Natural killer cell treated with Interleukin-12 subunit alpha and Interleukin-12 subunit beta and Interleukin-15 and Interleukin-18, amount 100 ng/mL, for 72 hours (primary cell): Measurements from ENCODE around the gene UBE2F. TPM values are rescaled to one million over a fixed set of nuclear protein-coding genes. Genes with fewer than 3 reads are reported as not detected.
"Not testable (repeated sequence)": the region's sequence is repeated elsewhere in the genome, so short reads cannot be mapped to it uniquely, and the experiment has no call there.

Source experiments
- ATAC-seq, 2 donors: fragments of 150-1000 bp; cut with Tn5 transposase in 1 of 2; sonication (Bioruptor Pico), chemical (Tn5 transposase) in 1 of 2; 2 replicates each; pipeline ENCODE4 v1.10.0; 2021
- DNase-seq: peaks from one replicate; pipeline ENCODE4 v3.0.0; 2022; ENCODE audit warnings: low spot score
- H3K27ac Mint-ChIP-seq, 2 donors: 1 replicate in 1 of 2; 2 replicates in 1 of 2; pipeline ENCODE4 v1.8.0; 2022; ENCODE audit warnings: mixed read lengths in 2 of 2, mild to moderate bottlenecking in 1 of 2, moderate library complexity in 1 of 2
- H3K27me3 Mint-ChIP-seq, 2 donors: 1 replicate in 1 of 2; 2 replicates in 1 of 2; pipeline ENCODE4 v1.8.0; 2022; ENCODE audit warnings: mixed read lengths in 2 of 2
- H3K36me3 Mint-ChIP-seq: one replicate; pipeline ENCODE4 v1.8.0; 2022; ENCODE audit warnings: mixed read lengths
- H3K4me1 Mint-ChIP-seq, 2 donors: 1 replicate in 1 of 2; 2 replicates in 1 of 2; pipeline ENCODE4 v1.8.0; 2022; ENCODE audit warnings: low read depth in 2 of 2, mixed read lengths in 2 of 2, mild to moderate bottlenecking in 1 of 2
- H3K4me3 Mint-ChIP-seq: one replicate; pipeline ENCODE4 v1.8.0; 2022; ENCODE audit warnings: mixed read lengths
- H3K9me3 Mint-ChIP-seq: 2 replicates; pipeline ENCODE4 v1.8.0; 2022; ENCODE audit warnings: mixed read lengths
- total RNA-seq, 2 donors: library from RNA; stranded (reverse); gene quantifications; one replicate each; pipeline ENCODE4 v1.2.3, GENCODE V29; 2022

Gene UBE2F
- total RNA-seq, 2 donors from 2014 or later: 51.3 to 78.0 TPM

- Mint-ChIP-seq H3K9me3 (peaks cover 7% of the 10 kb centered on the region), H3K4me3 (peak within 1 kb of the TSS; percentile 94), H3K27ac (peak within 1 kb of the TSS; percentile 79 to 92), H3K4me1 (peaks cover 32 to 39% of the 10 kb centered on the region in 2 donors), H3K27me3 (peaks cover 9 to 13% of the 10 kb centered on the region in 2 donors), H3K36me3 (peaks cover 18% of the 10 kb centered on the region)
- peak; percentile 97 for DNase-seq
- ATAC-seq: peak; percentile 98
Measured at GRCh38 chr2:238060542-238061314, 93.9 kb downstream of the UBE2F start, which contains the start of gene SCLY. Gene SCLY, plus strand, starts transcription at chr2:238061001. Its CDS starts 54 bp downstream, at chr2:238061055.

- H3K27ac Mint-ChIP-seq: peak overlapping the region; percentile 79 to 92
- DNase-seq: no peak
- H3K27me3 Mint-ChIP-seq: peaks cover under 1 to 9% of the 10 kb centered on the region in 2 donors
- peaks cover 9% of the 10 kb centered on the region for H3K9me3 Mint-ChIP-seq
- ATAC-seq: peak in 1 of 2 donors; percentile 0
- H3K36me3 Mint-ChIP-seq: peaks cover 23% of the 10 kb centered on the region
- peak overlapping the region; percentile 94 for H3K4me3 Mint-ChIP-seq
- H3K4me1 Mint-ChIP-seq: peaks cover 37 to 40% of the 10 kb centered on the region in 2 donors
Measured at GRCh38 chr2:238061315-238062202, 94.7 kb downstream of the UBE2F start.

GRCh38 chr2:238063414-238064189 lies 96.8 kb downstream of the UBE2F start:
- Mint-ChIP-seq H3K4me1 (peaks cover 37 to 47% of the 10 kb centered on the region in 2 donors), H3K36me3 (peaks cover 34% of the 10 kb centered on the region), H3K27me3 (peaks cover 0 to 2% of the 10 kb centered on the region in 2 donors), H3K9me3 (peaks cover 9% of the 10 kb centered on the region), H3K4me3 (peak overlapping the region; percentile 94), H3K27ac (peak overlapping the region; percentile 23 to 38)
- no peak for DNase-seq
- no peak for ATAC-seq

GRCh38 chr2:238064376-238064775 lies 97.6 kb downstream of the UBE2F start:
- Mint-ChIP-seq H3K36me3 (peaks cover 37% of the 10 kb centered on the region), H3K4me1 (peaks cover 36 to 47% of the 10 kb centered on the region in 2 donors), H3K27ac (no peak overlapping the region), H3K9me3 (peaks cover 7% of the 10 kb centered on the region), H3K27me3 (no peaks in the 10 kb centered on the region), H3K4me3 (no peak overlapping the region)
- no peak for DNase-seq
- no peak for ATAC-seq

GRCh38 chr2:238065071-238065846 lies 98.4 kb downstream of the UBE2F start:
- Mint-ChIP-seq H3K27me3 (no peaks in the 10 kb centered on the region), H3K9me3 (peaks cover 3% of the 10 kb centered on the region), H3K36me3 (peaks cover 37% of the 10 kb centered on the region), H3K4me3 (no peak overlapping the region), H3K27ac (no peak overlapping the region), H3K4me1 (peaks cover 36 to 43% of the 10 kb centered on the region in 2 donors)
- no peak for ATAC-seq
- no peak for DNase-seq

GRCh38 chr2:238066218-238066617 lies 99.4 kb downstream of the UBE2F start:
- peaks cover 36% of the 10 kb centered on the region for H3K36me3 Mint-ChIP-seq
- peaks cover 3% of the 10 kb centered on the region for H3K9me3 Mint-ChIP-seq
- no peak for ATAC-seq
- H3K4me1 Mint-ChIP-seq: peaks cover 35 to 40% of the 10 kb centered on the region in 2 donors
- H3K27me3 Mint-ChIP-seq: no peaks in the 10 kb centered on the region
- no peak for DNase-seq
- H3K4me3 Mint-ChIP-seq: no peak overlapping the region
- peak overlapping the region in 1 of 2 donors; percentile 64 for H3K27ac Mint-ChIP-seq

- Mint-ChIP-seq H3K27ac (peak overlapping the region in 1 of 2 donors; percentile 64), H3K4me1 (peaks cover 32 to 35% of the 10 kb centered on the region in 2 donors), H3K36me3 (peaks cover 31% of the 10 kb centered on the region)
- DNase-seq, H3K27me3 Mint-ChIP-seq, H3K9me3 Mint-ChIP-seq, H3K4me3 Mint-ChIP-seq, ATAC-seq: not testable (repeated sequence)
Measured at GRCh38 chr2:238066718-238067117, 99.9 kb downstream of the UBE2F start.

- Mint-ChIP-seq H3K9me3 (peaks cover 3% of the 10 kb centered on the region), H3K36me3 (peaks cover 38% of the 10 kb centered on the region), H3K27ac (peak overlapping the region in 1 of 2 donors; percentile 65), H3K4me3 (peak overlapping the region; percentile 18), H3K27me3 (no peaks in the 10 kb centered on the region), H3K4me1 (peaks cover 28 to 29% of the 10 kb centered on the region in 2 donors)
- no peak for ATAC-seq
- DNase-seq: no peak
Measured at GRCh38 chr2:238067939-238068338, 101.1 kb downstream of the UBE2F start.

- Mint-ChIP-seq H3K36me3 (peaks cover 38% of the 10 kb centered on the region), H3K9me3 (peaks cover 3% of the 10 kb centered on the region), H3K4me1 (peaks cover 22 to 23% of the 10 kb centered on the region in 2 donors), H3K27ac (peak overlapping the region; percentile 56 to 81), H3K4me3 (peak overlapping the region; percentile 69), H3K27me3 (no peaks in the 10 kb centered on the region)
- no peak for DNase-seq
- ATAC-seq: peak; percentile 24 to 50
Measured at GRCh38 chr2:238069021-238069709, 102.4 kb downstream of the UBE2F start.

- Mint-ChIP-seq H3K4me3 (peak overlapping the region; percentile 69), H3K27ac (peak overlapping the region; percentile 56 to 81), H3K27me3 (no peaks in the 10 kb centered on the region), H3K4me1 (peaks cover 21 to 24% of the 10 kb centered on the region in 2 donors), H3K36me3 (peaks cover 41% of the 10 kb centered on the region), H3K9me3 (peaks cover 3% of the 10 kb centered on the region)
- DNase-seq (no peak), ATAC-seq (no peak)
Measured at GRCh38 chr2:238069877-238070276, 103.1 kb downstream of the UBE2F start.

GRCh38 chr2:238075397-238075796 lies 108.6 kb downstream of the UBE2F start:
- Mint-ChIP-seq H3K27me3 (no peaks in the 10 kb centered on the region), H3K36me3 (peaks cover 28% of the 10 kb centered on the region), H3K27ac (no peak overlapping the region), H3K9me3 (no peaks in the 10 kb centered on the region), H3K4me3 (no peak overlapping the region), H3K4me1 (peaks cover 5 to 13% of the 10 kb centered on the region in 2 donors)
- DNase-seq (no peak), ATAC-seq (no peak)

- H3K4me3 Mint-ChIP-seq: no peak overlapping the region
- peak overlapping the region in 1 of 2 donors; percentile 58 for H3K27ac Mint-ChIP-seq
- peaks cover 5 to 10% of the 10 kb centered on the region in 2 donors for H3K4me1 Mint-ChIP-seq
- H3K27me3 Mint-ChIP-seq: no peaks in the 10 kb centered on the region
- DNase-seq (no peak), ATAC-seq (peak in 1 of 2 donors; percentile 55)
- peaks cover 24% of the 10 kb centered on the region for H3K36me3 Mint-ChIP-seq
- no peaks in the 10 kb centered on the region for H3K9me3 Mint-ChIP-seq
Measured at GRCh38 chr2:238077292-238077691, 110.5 kb downstream of the UBE2F start.
